Endothelial cell of umbilical vein (primary cell): Measurements from ENCODE around the gene UBL5. TPM values are rescaled to one million over a fixed set of nuclear protein-coding genes. Genes with fewer than 3 reads are reported as not detected.

Source experiments
- BruUV-seq: library from RNA; stranded (reverse); fragments of 400-500 nt; replicated peaks from 2 replicates; lab custom pipeline; 2021; lab: Mats Ljungman, UMichigan
- CTCF ChIA-PET: fragments of 300-600, 350-600 bp; sonication (Branson Sonifier 250); formaldehyde crosslinking; loops from one replicate; lab custom pipeline; 2021; ENCODE audit warnings: antibody characterized with exemption, inconsistent platforms; lab: Charles Lee
- POLR2A ChIA-PET: fragments of 300-600, 350-600 bp; sonication (Branson Sonifier 250); formaldehyde crosslinking; loops from one replicate; lab custom pipeline; 2021; ENCODE audit warnings: antibody characterized with exemption, inconsistent platforms; lab: Charles Lee
- DNase-seq: peaks from one replicate; pipeline ENCODE4 v3.0.0-alpha.2; 2011; ENCODE audit warnings: low read depth, low spot score
- FAIRE-seq: peaks from 2 replicates; lab custom pipeline; 2011; peaks lifted over from hg19 to GRCh38; lab: Jason Lieb, UNC
- H2AFZ ChIP-seq: 2 replicates; pipeline ENCODE4 v1.6.0; 2012; ENCODE audit warnings: low read depth, low read length, control low read depth, inconsistent platforms
- H3K27ac ChIP-seq: 2 replicates; pipeline ENCODE4 v1.5.1; 2011; ENCODE audit warnings: low read depth, mild to moderate bottlenecking, control low read depth, low read length, moderate library complexity; ENCODE audit not compliant: insufficient read depth
- H3K27me3 ChIP-seq, 2 experiments: 2 replicates each; pipeline versions ENCODE4 v1.6.0 to v1.6.1; 2011; ENCODE audit warnings: low read length in 2 of 2, mixed read lengths in 1 of 2; ENCODE audit not compliant: control insufficient read depth in 2 of 2, insufficient read depth in 2 of 2
- H3K36me3 ChIP-seq, 2 experiments: 2 replicates in 1 of 2; 3 replicates in 1 of 2; pipeline ENCODE4 v1.5.1; 2011; ENCODE audit warnings: low read length in 2 of 2, mild to moderate bottlenecking in 1 of 2, moderate library complexity in 1 of 2; ENCODE audit not compliant: control insufficient read depth in 2 of 2, insufficient read depth in 2 of 2; ENCODE audit errors: extremely low read depth in 1 of 2
- H3K4me1 ChIP-seq: 3 replicates; pipeline ENCODE4 v1.5.1; 2011; ENCODE audit warnings: mild to moderate bottlenecking, low read length; ENCODE audit not compliant: control insufficient read depth, insufficient read depth; ENCODE audit errors: extremely low read depth
- H3K4me2 ChIP-seq: 2 replicates; pipeline ENCODE4 v1.6.1; 2011; ENCODE audit warnings: low read length, control low read depth, mixed read lengths; ENCODE audit not compliant: insufficient read depth
- H3K4me3 ChIP-seq, 3 experiments: fragments of 200-600 bp in 1 of 3; sonication (generic), shearing (Covaris generic) in 1 of 3; replicated peaks in 1 of 3; 2 replicates each; pipeline ENCODE4 v1.5.1; 2011 to 2016; ENCODE audit warnings: control low read depth in 3 of 3, low read length in 3 of 3, mild to moderate bottlenecking in 2 of 3, inconsistent platforms in 1 of 3, low read depth in 1 of 3, moderate library complexity in 1 of 3; ENCODE audit not compliant: insufficient read depth in 1 of 3
- H3K79me2 ChIP-seq: 2 replicates; pipeline ENCODE4 v1.6.0; 2012; ENCODE audit warnings: low read length, inconsistent platforms; ENCODE audit not compliant: control insufficient read depth, insufficient read depth
- H3K9ac ChIP-seq: replicated peaks from 2 replicates; pipeline ENCODE3; 2011; ENCODE audit warnings: low read length, control low read depth; ENCODE audit not compliant: insufficient read depth; ENCODE audit errors: extremely low read depth
- H3K9me1 ChIP-seq: replicated peaks from 3 replicates; pipeline ENCODE4 v1.6.0; 2011; ENCODE audit warnings: mild to moderate bottlenecking, low read length; ENCODE audit not compliant: control insufficient read depth, insufficient read depth; ENCODE audit errors: extremely low read depth
- H3K9me3 ChIP-seq: replicated peaks from 2 replicates; pipeline ENCODE4 v1.5.1; 2012; ENCODE audit warnings: low read length, inconsistent platforms; ENCODE audit not compliant: control insufficient read depth, insufficient read depth
- H4K20me1 ChIP-seq: replicated peaks from 2 replicates; pipeline ENCODE3; 2011; ENCODE audit warnings: mild to moderate bottlenecking, low read length; ENCODE audit not compliant: control insufficient read depth, insufficient read depth; ENCODE audit errors: extremely low read depth
- GATA2 ChIP-seq: IDR thresholded peaks from 2 replicates; pipeline ENCODE4 v1.7.0; 2011; ENCODE audit warnings: low read depth, mild to moderate bottlenecking, moderate library complexity, mixed read lengths, low read length; ENCODE audit not compliant: insufficient read length, insufficient read depth
- JUN ChIP-seq: IDR thresholded peaks from 2 replicates; pipeline ENCODE4 v1.6.1; 2011; ENCODE audit warnings: borderline replicate concordance, low read depth; ENCODE audit not compliant: insufficient read length, insufficient read depth
- MYC ChIP-seq: IDR thresholded peaks from one replicate; pipeline ENCODE4 v1.6.1; 2011; ENCODE audit warnings: mild to moderate bottlenecking, low read depth, low read length
- POLR2A ChIP-seq: IDR thresholded peaks from 2 replicates; pipeline ENCODE4 v1.6.1; 2012; ENCODE audit warnings: low read depth, mild to moderate bottlenecking, control low read depth, low read length
- dilution Hi-C: fragments of 300-500 bp; cut with MboI; formaldehyde crosslinking; loops from one replicate; pipeline ENCODE4 v1.15.0; 2019; ENCODE audit warnings: low sequenced_read_pairs; ENCODE audit not compliant: extremely low pct_ligation_motif_present
- intact Hi-C: fragments of 100-400 bp; cut with micrococcal nuclease; formaldehyde crosslinking; loops from one replicate; pipeline ENCODE4 v1.10.0; 2022
- polyA plus RNA-seq, 4 experiments: library from polyadenylated mRNA; depleted of rRNA in 3 of 4; stranded (reverse) in 3 of 4; unstranded in 1 of 4; fragments of >200 nt; gene quantifications; 2 replicates each; pipeline versions ENCODE4 v1.2.1 to v1.2.3, GENCODE V29; 2011 to 2012; ENCODE audit warnings: missing spikeins in 1 of 4
- total RNA-seq: library from RNA; stranded (reverse); gene quantifications from 2 replicates; pipeline ENCODE4 v1.2.3, GENCODE V29; 2021
- TF ChIP-seq, protein P1 (sequence below): IDR thresholded peaks from 2 replicates; pipeline ENCODE4 v1.6.1; 2011; ENCODE audit not compliant: insufficient read depth, insufficient read length
- TF ChIP-seq, protein P2 (sequence below), 2 donors: IDR thresholded peaks; 1 replicate in 1 of 2; 2 replicates in 1 of 2; pipeline ENCODE4 v1.5.1; 2011; ENCODE audit warnings: low read length in 2 of 2, mild to moderate bottlenecking in 2 of 2, moderate library complexity in 2 of 2, control low read depth in 1 of 2, inconsistent platforms in 1 of 2, low read depth in 1 of 2; ENCODE audit not compliant: insufficient read depth in 1 of 2; ENCODE audit errors: extremely low read depth in 1 of 2

UBL5 gene
- total and polyA plus RNA-seq, 2 donors (not counting 3 experiments of a cell fraction or from before 2014, with no cell fraction given) = 351 to 1,226 TPM

DNA sequence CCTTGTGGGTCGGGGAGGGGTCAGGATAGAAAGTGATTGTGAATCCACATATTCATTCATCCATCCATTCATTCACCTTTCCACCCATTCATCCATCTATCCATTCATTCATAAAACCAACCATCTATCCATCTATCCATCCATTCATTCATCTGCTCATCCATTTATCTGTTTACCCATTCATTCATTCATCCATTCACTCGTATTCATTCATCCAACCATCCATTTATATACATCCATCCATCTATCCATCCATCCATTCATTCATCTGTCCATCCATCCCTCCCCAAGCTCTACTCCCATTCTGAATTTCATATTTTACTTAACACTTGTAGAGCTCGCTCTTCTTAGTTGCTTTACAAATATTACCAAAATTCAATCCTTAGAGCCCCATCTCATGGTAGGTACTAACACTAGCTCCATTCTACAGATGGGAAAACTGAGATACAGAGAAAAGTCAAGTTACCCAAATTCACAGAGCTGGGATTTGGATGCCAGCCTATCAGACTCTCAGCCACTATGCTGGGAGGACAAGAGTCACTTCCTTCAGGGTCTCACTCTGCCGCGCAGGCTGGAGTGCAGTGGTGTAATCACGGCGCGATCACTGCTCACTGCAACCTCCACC lies 45.0 kb downstream of the UBL5 start:
- no peak for DNase-seq
- H4K20me1 ChIP-seq = no peaks in the 10 kb centered on the region
- dilution Hi-C loops (no loop called here), intact Hi-C loops (no loop called here)
- no peaks in the 10 kb centered on the region for H3K9me1 ChIP-seq
- no peak overlapping the region for H3K4me2 ChIP-seq
- POLR2A ChIA-PET = no interaction called here
- no TSS peak for BruUV-seq
- H3K4me3 ChIP-seq = no peak overlapping the region
- no peak overlapping the region for H3K9ac ChIP-seq
- FAIRE-seq = no peak
- TF ChIP-seq GATA2 (no peak), MYC (no peak), POLR2A (no peak), JUN (no peak)
- TF ChIP-seq, protein P1, sequence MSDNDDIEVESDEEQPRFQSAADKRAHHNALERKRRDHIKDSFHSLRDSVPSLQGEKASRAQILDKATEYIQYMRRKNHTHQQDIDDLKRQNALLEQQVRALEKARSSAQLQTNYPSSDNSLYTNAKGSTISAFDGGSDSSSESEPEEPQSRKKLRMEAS = no peak
- TF ChIP-seq, protein P2, sequence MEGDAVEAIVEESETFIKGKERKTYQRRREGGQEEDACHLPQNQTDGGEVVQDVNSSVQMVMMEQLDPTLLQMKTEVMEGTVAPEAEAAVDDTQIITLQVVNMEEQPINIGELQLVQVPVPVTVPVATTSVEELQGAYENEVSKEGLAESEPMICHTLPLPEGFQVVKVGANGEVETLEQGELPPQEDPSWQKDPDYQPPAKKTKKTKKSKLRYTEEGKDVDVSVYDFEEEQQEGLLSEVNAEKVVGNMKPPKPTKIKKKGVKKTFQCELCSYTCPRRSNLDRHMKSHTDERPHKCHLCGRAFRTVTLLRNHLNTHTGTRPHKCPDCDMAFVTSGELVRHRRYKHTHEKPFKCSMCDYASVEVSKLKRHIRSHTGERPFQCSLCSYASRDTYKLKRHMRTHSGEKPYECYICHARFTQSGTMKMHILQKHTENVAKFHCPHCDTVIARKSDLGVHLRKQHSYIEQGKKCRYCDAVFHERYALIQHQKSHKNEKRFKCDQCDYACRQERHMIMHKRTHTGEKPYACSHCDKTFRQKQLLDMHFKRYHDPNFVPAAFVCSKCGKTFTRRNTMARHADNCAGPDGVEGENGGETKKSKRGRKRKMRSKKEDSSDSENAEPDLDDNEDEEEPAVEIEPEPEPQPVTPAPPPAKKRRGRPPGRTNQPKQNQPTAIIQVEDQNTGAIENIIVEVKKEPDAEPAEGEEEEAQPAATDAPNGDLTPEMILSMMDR (IDR thresholded peaks at IDR 0.05; ENCODE audit: extremely low read depth in 1 of 2, insufficient read depth in 1 of 2, low read depth in 1 of 2, low read length in 2 of 2) = no peak
- H3K4me1 ChIP-seq = no peaks in the 10 kb centered on the region
- no peak overlapping the region for H3K27ac ChIP-seq
- H3K9me3 ChIP-seq = no peaks in the 10 kb centered on the region
- no peaks in the 10 kb centered on the region for H3K27me3 ChIP-seq
- no peaks in the 10 kb centered on the region for H3K79me2 ChIP-seq
- no peaks in the 10 kb centered on the region for H3K36me3 ChIP-seq
- CTCF ChIA-PET = no interaction called here
- H2AFZ ChIP-seq = no peak overlapping the region
